ENCODE data around the gene NELL1. TPM values are rescaled to one million over a fixed set of nuclear protein-coding genes. Genes with fewer than 3 reads are reported as not detected.
"Not testable (repeated sequence)": the region's sequence is repeated elsewhere in the genome, so short reads cannot be mapped to it uniquely, and the experiment has no call there.

NELL1 gene
- total RNA-seq, 2 experiments from 2014 or later, result not detected

DNA sequence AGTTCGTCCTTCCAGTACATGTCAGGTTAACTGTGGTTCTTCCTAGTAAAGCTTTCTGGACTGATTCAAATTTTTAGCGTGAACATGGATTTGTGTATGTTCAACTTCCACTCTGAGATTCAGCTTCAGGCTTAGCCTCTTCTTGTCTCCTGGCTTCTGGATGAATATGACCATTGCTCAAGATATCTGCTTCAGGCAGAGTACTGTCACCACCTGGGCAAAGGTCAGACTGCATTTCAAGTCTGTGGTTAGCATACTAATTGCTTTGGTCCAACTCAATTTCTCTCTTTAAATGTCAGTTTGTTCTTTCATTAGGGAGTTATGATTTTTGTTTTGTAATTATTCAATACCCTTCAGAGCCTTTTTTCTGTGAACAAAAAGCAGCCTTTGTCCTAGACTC, 440.0 kb downstream of the NELL1 start:
- H3K4me1 Mint-ChIP-seq, result no peaks in the 10 kb centered on the region
- no peaks in the 10 kb centered on the region for H3K27me3 Mint-ChIP-seq
- H3K4me3 Mint-ChIP-seq, result no peak overlapping the region
- no peak overlapping the region for H3K27ac Mint-ChIP-seq
- POLR2A ChIA-PET, result no interaction called here
- CTCF ChIA-PET, result no interaction called here
- DNase-seq, result no peak
- H3K9me3 Mint-ChIP-seq, result peaks cover 6% of the 10 kb centered on the region
- no peaks in the 10 kb centered on the region for H3K36me3 Mint-ChIP-seq (ENCODE audit: low read depth)

DNA sequence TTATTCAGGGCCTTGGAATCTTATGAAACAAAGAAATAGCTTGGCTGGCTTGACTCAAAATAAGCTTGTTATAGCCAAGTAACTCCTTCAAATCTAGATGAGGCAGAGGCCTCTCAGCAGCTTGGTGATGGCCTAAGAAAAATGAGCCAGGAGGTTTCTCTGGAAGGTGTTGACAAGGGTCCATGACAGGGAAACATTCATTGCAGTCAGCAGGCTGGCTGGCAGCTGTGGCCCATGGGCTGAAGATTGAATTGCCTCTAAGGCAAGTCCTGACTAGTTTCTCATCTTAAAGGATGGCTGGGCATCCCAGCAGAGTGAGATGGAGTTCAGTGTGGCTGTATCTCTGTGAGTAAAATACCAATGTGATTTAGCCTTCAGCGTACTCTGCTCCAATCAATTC, 441.0 kb downstream of the NELL1 start:
- POLR2A ChIA-PET, result no interaction called here
- CTCF ChIA-PET, result no interaction called here
- Mint-ChIP-seq H3K4me3 (no peak overlapping the region), H3K9me3 (peaks cover 6% of the 10 kb centered on the region), H3K36me3 (ENCODE audit: low read depth) (no peaks in the 10 kb centered on the region), H3K4me1 (no peaks in the 10 kb centered on the region), H3K27ac (no peak overlapping the region), H3K27me3 (no peaks in the 10 kb centered on the region)
- DNase-seq, result no peak

DNA sequence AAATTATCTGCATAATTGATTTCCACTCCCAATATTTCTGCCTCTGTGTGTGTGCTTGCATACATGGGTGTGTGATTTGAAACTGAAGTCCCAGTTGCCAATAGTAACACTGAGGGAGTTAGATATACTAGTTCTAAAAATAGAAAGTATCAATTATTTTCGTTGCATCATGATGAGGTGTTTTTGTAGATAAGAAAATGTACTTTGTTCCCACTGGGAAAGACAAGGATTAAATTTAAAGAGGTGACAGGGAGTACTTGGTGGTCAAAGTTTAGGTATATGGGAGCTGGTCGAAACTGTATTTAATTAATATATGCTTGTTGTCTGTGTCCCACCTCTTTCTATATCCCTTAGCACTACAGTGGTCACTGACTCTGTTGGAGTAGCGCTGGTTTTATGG, 444.5 kb downstream of the NELL1 start:
- Mint-ChIP-seq H3K4me3 (no peak overlapping the region), H3K4me1 (no peaks in the 10 kb centered on the region), H3K27ac (no peak overlapping the region), H3K27me3 (no peaks in the 10 kb centered on the region), H3K36me3 (ENCODE audit: low read depth) (no peaks in the 10 kb centered on the region), H3K9me3 (peaks cover 2% of the 10 kb centered on the region)
- no peak for DNase-seq
- ChIA-PET POLR2A (no interaction called here), CTCF (no interaction called here)

DNA sequence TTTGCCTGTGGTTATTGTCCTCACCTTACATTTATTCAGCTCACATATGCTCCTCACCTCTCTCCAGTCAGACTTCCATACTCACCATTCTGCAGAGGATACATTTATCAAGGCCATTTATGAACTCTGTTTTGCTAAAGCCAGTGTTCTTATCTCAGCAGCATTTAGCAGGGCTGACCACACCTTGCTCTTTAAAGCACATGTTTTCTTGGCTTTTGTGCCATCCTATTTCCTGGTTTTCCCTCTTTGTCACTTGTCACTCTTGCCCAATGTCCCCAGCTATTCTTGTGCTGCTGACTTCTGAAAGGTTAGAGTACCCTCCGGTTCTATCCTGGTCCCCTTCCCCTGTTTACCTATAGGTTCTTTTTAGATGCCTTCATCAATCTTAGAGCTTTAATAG, 446.6 kb downstream of the NELL1 start:
- DNase-seq, result no peak
- no peaks in the 10 kb centered on the region for H3K27me3 Mint-ChIP-seq
- CTCF ChIA-PET, result no interaction called here
- no peaks in the 10 kb centered on the region for H3K4me1 Mint-ChIP-seq
- H3K27ac Mint-ChIP-seq, result no peak overlapping the region
- no peaks in the 10 kb centered on the region for H3K36me3 Mint-ChIP-seq (ENCODE audit: low read depth)
- no peak overlapping the region for H3K4me3 Mint-ChIP-seq
- POLR2A ChIA-PET, result no interaction called here
- H3K9me3 Mint-ChIP-seq, result peaks cover 2% of the 10 kb centered on the region

DNA sequence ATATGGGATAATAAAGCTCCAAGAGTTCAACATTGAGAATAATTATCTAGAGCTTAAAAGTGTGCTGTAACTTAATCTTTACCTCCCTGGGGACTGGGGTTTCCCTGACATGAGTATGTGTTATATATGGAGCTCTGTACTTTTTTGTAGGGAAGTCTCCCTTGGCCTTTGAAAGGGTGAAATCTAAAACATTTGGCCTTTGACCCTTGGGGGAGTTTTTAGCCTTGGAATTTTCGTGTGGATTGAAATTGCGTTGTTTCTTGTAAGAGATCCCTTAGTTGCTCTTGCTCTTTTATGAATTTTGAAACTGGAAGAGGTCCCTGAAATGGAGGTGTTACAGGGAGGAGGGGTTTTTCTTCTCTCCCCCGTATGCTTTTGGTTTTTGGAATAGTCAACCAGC, 450.0 kb downstream of the NELL1 start:
- H3K9me3 Mint-ChIP-seq, result peaks cover 2% of the 10 kb centered on the region
- H3K4me1 Mint-ChIP-seq, result no peaks in the 10 kb centered on the region
- H3K36me3 Mint-ChIP-seq (ENCODE audit: low read depth), result no peaks in the 10 kb centered on the region
- no peak overlapping the region for H3K27ac Mint-ChIP-seq
- CTCF ChIA-PET, result no interaction called here
- H3K27me3 Mint-ChIP-seq, result no peaks in the 10 kb centered on the region
- no peak overlapping the region for H3K4me3 Mint-ChIP-seq
- no peak for DNase-seq
- POLR2A ChIA-PET, result no interaction called here

DNA sequence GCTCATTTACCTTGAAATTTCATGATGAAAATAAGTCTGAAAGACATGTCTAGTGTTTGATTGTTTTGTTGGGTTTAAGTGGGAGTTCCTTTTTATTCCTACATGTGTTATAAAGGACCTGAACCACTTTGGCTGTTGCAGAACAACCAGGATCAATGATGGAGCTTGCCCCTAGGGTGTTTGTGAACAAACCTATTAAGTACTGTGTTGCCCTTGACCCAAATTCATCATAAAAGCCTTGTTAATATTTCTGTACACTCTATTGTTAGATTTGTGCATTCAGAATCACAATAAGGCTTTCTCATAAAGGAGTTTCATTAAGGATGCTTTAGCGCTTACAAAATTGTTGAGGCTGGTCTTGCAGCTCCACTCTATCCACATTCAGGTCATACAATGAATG, 452.6 kb downstream of the NELL1 start:
- H3K9me3 Mint-ChIP-seq, result no peaks in the 10 kb centered on the region
- DNase-seq, result no peak
- H3K4me3 Mint-ChIP-seq, result no peak overlapping the region
- no peaks in the 10 kb centered on the region for H3K36me3 Mint-ChIP-seq (ENCODE audit: low read depth)
- no peak overlapping the region for H3K27ac Mint-ChIP-seq
- ChIA-PET CTCF (no interaction called here), POLR2A (no interaction called here)
- no peaks in the 10 kb centered on the region for H3K27me3 Mint-ChIP-seq
- no peaks in the 10 kb centered on the region for H3K4me1 Mint-ChIP-seq

DNA sequence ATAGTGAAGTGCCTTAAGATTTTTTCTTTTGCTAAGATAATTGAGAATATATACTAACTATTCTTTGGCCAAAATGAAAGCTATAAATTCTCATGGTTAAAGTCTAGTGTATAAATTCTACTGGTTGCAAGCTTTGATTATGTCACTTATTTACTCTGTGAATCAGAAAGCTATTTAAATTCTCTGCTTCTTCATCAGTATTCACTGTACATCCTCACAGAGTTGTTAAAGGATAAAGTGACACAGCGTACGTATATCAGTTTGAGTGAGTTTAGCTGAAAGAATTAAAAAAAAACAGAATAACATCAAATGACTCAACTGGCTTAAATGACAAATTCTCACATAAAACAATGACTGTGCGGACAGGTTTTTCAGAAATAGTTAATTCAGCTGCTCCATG, 453.1 kb downstream of the NELL1 start:
- H3K36me3 Mint-ChIP-seq (ENCODE audit: low read depth), result no peaks in the 10 kb centered on the region

DNA sequence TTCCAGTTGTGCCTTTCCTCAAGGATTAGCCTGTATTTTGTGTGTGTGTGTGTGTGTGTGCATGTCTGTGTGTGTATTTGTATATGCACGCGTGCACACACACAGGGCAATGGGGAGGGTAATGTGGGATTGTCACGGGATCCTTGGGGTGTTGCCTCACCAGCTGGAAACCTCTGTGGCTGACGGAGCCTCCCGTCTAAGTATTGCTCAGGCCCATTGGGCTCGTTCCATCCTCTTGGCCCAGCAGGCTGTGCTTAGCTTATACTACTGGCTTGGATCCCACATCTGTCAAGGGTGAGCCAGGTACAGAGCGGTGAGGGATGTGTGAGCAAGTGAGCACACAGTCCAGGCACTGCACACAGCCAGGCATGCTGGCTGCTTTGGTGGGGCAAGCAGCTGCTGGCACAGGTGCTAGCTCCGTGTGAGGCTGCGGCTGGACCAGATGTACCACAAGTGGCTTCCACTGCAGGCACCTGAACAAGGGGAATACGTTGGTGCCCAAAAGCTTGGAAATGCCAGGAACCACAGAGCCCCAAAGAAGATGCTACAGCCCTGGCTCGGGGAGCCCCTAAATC, 462.8 kb downstream of the NELL1 start:
- ChIA-PET POLR2A (no interaction called here), CTCF (no interaction called here)
- Mint-ChIP-seq H3K9me3 (peaks cover 9% of the 10 kb centered on the region), H3K27ac (no peak overlapping the region), H3K4me3 (no peak overlapping the region), H3K27me3 (no peaks in the 10 kb centered on the region), H3K4me1 (no peaks in the 10 kb centered on the region), H3K36me3 (ENCODE audit: low read depth) (no peaks in the 10 kb centered on the region)
- no peak for DNase-seq

More for the DNA sequence above, 453.1 kb downstream of the NELL1 start:
- DNase-seq, result no peak
- H3K27me3 Mint-ChIP-seq, result no peaks in the 10 kb centered on the region
- H3K4me3 Mint-ChIP-seq, result no peak overlapping the region
- no peaks in the 10 kb centered on the region for H3K4me1 Mint-ChIP-seq
- CTCF ChIA-PET, result no interaction called here
- no peaks in the 10 kb centered on the region for H3K9me3 Mint-ChIP-seq
- POLR2A ChIA-PET, result interaction anchor here (0.6 kb wide), 1 partner anchor 120 kb away, joined by 4 read pairs; no protein-coding TSS in a partner anchor
- no peak overlapping the region for H3K27ac Mint-ChIP-seq

DNA sequence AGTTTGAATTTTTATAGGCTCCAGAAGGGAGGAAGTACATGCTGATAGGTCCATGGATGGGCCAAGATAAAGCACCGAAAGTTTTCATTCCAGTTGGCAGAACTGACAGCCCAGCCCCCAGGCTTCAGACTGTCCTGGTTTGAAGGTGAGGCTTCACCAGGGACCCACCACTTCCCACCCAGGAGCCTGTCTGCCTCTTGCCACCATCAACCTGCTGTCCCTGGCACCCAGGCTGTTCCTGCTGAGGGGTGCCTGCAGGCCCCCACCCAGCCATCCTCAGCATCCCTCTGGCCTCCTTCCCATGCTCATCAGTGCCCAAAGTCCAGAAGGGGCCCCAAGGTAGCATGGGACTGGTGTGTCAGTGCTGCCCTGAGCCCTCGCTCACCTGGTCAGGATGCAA, 463.9 kb downstream of the NELL1 start:
- no peak overlapping the region for H3K27ac Mint-ChIP-seq
- CTCF ChIA-PET, result no interaction called here
- DNase-seq, result no peak
- H3K27me3 Mint-ChIP-seq, result no peaks in the 10 kb centered on the region
- H3K9me3 Mint-ChIP-seq, result peaks cover 10% of the 10 kb centered on the region
- no peaks in the 10 kb centered on the region for H3K36me3 Mint-ChIP-seq (ENCODE audit: low read depth)
- H3K4me1 Mint-ChIP-seq, result no peaks in the 10 kb centered on the region
- POLR2A ChIA-PET, result no interaction called here
- no peak overlapping the region for H3K4me3 Mint-ChIP-seq

DNA sequence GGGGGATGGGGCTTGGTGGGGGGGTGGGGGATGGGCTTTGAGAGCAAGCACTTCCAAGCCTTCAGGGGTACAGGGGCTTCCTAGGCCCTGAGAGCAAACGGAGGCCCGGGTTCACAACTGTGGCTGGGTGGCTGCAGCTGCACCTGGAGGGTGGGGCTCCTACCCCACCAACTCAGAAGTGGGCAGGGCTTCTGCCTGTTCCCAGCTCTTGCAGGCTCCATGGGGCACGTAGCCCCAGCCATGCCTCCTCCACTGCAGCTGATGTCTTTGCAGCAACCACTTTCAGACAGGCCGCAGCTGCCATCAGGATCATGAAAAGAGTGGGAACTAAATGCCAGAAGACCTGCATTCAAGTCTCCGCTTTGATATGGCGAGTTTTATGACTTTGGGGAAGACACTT, 464.3 kb downstream of the NELL1 start:
- Mint-ChIP-seq H3K4me3 (no peak overlapping the region), H3K9me3 (peaks cover 10% of the 10 kb centered on the region)
- POLR2A ChIA-PET, result no interaction called here

DNA sequence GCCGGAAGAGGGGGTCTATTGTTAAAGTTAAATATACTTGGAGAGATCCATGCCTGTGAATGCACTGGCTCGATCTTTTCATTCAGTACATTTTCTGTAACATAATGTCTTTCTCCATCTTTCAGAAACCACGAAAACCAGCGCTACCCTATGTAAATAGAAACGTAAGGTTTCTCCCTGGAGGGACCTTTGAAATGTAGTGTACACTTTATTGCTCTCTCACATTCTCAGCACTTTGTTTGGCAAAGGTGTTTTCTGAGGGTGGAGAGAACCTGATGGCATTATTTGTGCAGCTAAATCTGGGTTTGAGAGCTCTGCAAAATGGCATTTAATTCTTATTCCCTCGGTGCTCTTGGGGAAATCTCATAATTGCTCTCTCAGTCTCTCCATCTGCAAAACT, 468.4 kb downstream of the NELL1 start:
- CTCF ChIA-PET, result no interaction called here
- H3K9me3 Mint-ChIP-seq, result peaks cover 10% of the 10 kb centered on the region
- no peak overlapping the region for H3K27ac Mint-ChIP-seq
- no peaks in the 10 kb centered on the region for H3K27me3 Mint-ChIP-seq
- no peaks in the 10 kb centered on the region for H3K4me1 Mint-ChIP-seq
- DNase-seq, result no peak
- no peak overlapping the region for H3K4me3 Mint-ChIP-seq
- POLR2A ChIA-PET, result no interaction called here
- no peaks in the 10 kb centered on the region for H3K36me3 Mint-ChIP-seq (ENCODE audit: low read depth)

More for the DNA sequence above, 464.3 kb downstream of the NELL1 start:
- DNase-seq, result no peak
- H3K27ac Mint-ChIP-seq, result no peak overlapping the region
- H3K27me3 Mint-ChIP-seq, result no peaks in the 10 kb centered on the region
- CTCF ChIA-PET, result no interaction called here
- no peaks in the 10 kb centered on the region for H3K4me1 Mint-ChIP-seq
- H3K36me3 Mint-ChIP-seq (ENCODE audit: low read depth), result no peaks in the 10 kb centered on the region

DNA sequence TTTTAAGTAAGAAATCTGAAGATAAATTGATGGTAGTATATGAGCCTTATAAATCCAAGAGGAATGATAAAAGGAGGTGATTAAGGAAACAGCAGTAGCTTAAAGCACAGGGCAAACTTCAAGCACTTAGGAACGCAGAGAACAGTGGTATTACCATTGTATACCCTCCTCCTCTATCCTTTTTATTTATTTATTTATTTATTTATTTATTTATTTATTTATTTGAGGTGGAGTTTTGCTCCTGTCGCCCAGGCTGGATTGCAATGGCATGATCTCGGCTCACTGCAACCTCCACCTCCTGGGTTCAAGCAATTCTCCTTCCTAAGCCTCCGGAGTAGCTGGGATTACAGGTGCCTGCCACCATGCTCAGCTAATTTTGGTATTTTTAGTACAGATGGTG, 472.2 kb downstream of the NELL1 start:
- H3K27me3 Mint-ChIP-seq; H3K4me3 Mint-ChIP-seq; H3K27ac Mint-ChIP-seq; CTCF ChIA-PET; POLR2A ChIA-PET; H3K9me3 Mint-ChIP-seq; DNase-seq; H3K36me3 Mint-ChIP-seq (ENCODE audit: low read depth); H3K4me1 Mint-ChIP-seq: not testable (repeated sequence)

DNA sequence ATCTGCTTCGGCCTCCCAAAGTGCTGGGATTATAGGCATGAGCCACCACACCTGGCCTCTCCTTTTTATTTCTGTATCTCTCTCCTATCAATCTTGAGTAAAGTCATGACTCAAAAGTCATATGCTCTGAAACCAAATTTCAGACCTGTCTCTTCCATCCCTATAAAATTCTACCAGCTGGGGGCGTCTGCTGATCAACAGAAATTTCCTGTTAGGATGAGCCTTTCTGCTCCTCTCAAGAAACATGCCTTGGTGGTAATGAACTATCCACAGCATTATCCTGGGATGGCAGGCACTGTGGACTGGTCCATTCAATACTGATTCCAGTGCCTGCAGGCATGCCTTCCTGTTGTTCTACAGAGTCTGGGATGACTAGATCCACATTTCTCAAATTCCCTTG, 472.6 kb downstream of the NELL1 start:
- POLR2A ChIA-PET, result no interaction called here

DNA sequence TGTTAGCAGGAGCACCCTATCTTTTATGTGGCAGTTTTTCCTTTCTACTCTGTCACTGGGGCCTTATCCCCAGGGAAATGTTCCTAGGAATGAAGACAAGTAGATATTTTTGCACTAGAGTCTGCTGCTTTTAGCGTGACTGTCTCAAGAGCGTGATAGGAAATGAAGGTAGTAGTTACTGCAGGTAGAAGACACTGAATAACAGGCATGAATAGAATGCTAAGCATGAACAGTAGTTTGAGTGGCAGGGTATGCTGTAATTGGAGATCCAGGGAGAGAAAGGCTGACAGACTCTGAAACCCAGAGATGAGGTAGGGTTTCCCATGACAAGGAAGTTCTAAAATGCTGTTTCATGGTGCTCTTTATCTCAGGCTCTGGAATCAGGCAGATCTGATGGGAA, 475.1 kb downstream of the NELL1 start:
- Mint-ChIP-seq H3K27ac (no peak overlapping the region), H3K9me3 (no peaks in the 10 kb centered on the region), H3K4me1 (no peaks in the 10 kb centered on the region), H3K36me3 (ENCODE audit: low read depth) (no peaks in the 10 kb centered on the region), H3K4me3 (no peak overlapping the region), H3K27me3 (no peaks in the 10 kb centered on the region)
- no peak for DNase-seq
- ChIA-PET POLR2A (no interaction called here), CTCF (no interaction called here)

More for the DNA sequence above, 472.6 kb downstream of the NELL1 start:
- CTCF ChIA-PET, result no interaction called here
- no peaks in the 10 kb centered on the region for H3K4me1 Mint-ChIP-seq
- no peak for DNase-seq
- no peak overlapping the region for H3K27ac Mint-ChIP-seq
- H3K27me3 Mint-ChIP-seq, result no peaks in the 10 kb centered on the region
- peaks cover 3% of the 10 kb centered on the region for H3K9me3 Mint-ChIP-seq
- H3K4me3 Mint-ChIP-seq, result no peak overlapping the region
- no peaks in the 10 kb centered on the region for H3K36me3 Mint-ChIP-seq (ENCODE audit: low read depth)

DNA sequence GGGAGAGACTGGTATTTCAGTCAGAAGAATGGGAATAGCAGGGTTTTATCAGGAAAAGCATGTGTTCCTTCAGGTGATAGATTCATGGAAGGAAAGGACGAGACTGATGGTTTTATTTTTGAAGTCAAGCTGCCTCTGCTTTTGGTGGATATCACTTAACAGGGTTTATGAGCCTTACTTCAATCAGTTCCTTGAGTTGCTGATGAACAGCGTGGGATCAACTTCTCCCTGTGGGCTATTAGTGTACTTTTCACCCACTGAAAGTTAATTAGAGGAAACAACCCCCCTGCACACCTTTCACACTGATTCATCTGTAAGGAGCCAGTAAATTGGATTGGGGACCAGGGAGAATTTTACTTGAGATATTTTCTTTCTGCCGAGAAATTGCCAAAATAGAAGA, 479.0 kb downstream of the NELL1 start:
- no peak overlapping the region for H3K27ac Mint-ChIP-seq
- H3K36me3 Mint-ChIP-seq (ENCODE audit: low read depth), result no peaks in the 10 kb centered on the region
- H3K4me3 Mint-ChIP-seq, result no peak overlapping the region
- no peak for DNase-seq
- ChIA-PET POLR2A (no interaction called here), CTCF (no interaction called here)
- H3K27me3 Mint-ChIP-seq, result no peaks in the 10 kb centered on the region
- H3K4me1 Mint-ChIP-seq, result no peaks in the 10 kb centered on the region
- H3K9me3 Mint-ChIP-seq, result peaks cover 7% of the 10 kb centered on the region

All from activated CD4-positive, alpha-beta memory T cell treated with anti-CD3 and anti-CD28 coated beads, Interleukin-2, amount 10 ng/mL, durations not matched to agents 7 days and 5 days (primary cell).